A673 (cell line): ENCODE measurements around the gene ARL8A. TPM values are rescaled to one million over a fixed set of nuclear protein-coding genes. Genes with fewer than 3 reads are reported as not detected.
A peak's percentile ranks its signal among the peaks of the same experiment; 100 is the strongest.

Experiments used
- BruUV-seq: library from RNA; stranded (reverse); fragments of 400-500 nt; replicated peaks from 2 replicates; lab custom pipeline; 2021; lab: Mats Ljungman, UMichigan
- CTCF ChIA-PET: fragments of 300-600 bp; sonication (Branson Sonifier 250); formaldehyde crosslinking; loops from one replicate; lab custom pipeline; 2022; ENCODE audit warnings: antibody characterized with exemption; lab: Charles Lee
- POLR2A ChIA-PET: fragments of 300-600 bp; sonication (Branson Sonifier 250); formaldehyde crosslinking; loops from one replicate; lab custom pipeline; 2022; ENCODE audit warnings: antibody characterized with exemption; ENCODE audit not compliant: low non-redundant PET; lab: Charles Lee
- DNase-seq: peaks from one replicate; pipeline ENCODE4 v3.0.0-alpha.2; 2015; ENCODE audit warnings: low spot score
- H3K27ac ChIP-seq: fragments of 200-600 bp; sonication (generic); 2 replicates; pipeline ENCODE4 v1.5.1; 2016; ENCODE audit warnings: mixed run types, low read depth, mild to moderate bottlenecking, mixed read lengths, antibody characterized with exemption, low read length; ENCODE audit not compliant: poor library complexity, severe bottlenecking
- H3K27me3 ChIP-seq: fragments of 200-600 bp; sonication (generic); replicated peaks from 2 replicates; pipeline ENCODE4 v1.6.1; 2017; ENCODE audit warnings: mixed run types, low read depth, mild to moderate bottlenecking, mixed read lengths, antibody characterized with exemption, low read length; ENCODE audit not compliant: insufficient read depth, poor library complexity
- H3K36me3 ChIP-seq: fragments of 200-600 bp; sonication (generic); 2 replicates; pipeline ENCODE4 v1.6.1; 2016; ENCODE audit warnings: mixed run types, mild to moderate bottlenecking, mixed read lengths, antibody characterized with exemption, low read length; ENCODE audit not compliant: insufficient read depth, poor library complexity, severe bottlenecking
- H3K4me1 ChIP-seq: fragments of 200-600 bp; sonication (generic); 2 replicates; pipeline ENCODE4 v1.6.1; 2017; ENCODE audit warnings: mixed run types, mild to moderate bottlenecking, mixed read lengths, antibody characterized with exemption, low read length; ENCODE audit not compliant: insufficient read depth, poor library complexity, severe bottlenecking
- H3K4me3 ChIP-seq: fragments of 200-600 bp; sonication (generic); 2 replicates; pipeline ENCODE4 v1.5.1; 2016; ENCODE audit warnings: low read depth, mixed run types, mild to moderate bottlenecking, mixed read lengths, low read length; ENCODE audit not compliant: poor library complexity, severe bottlenecking
- H3K9me3 ChIP-seq: fragments of 200-600 bp; sonication (generic); 2 replicates; pipeline ENCODE4 v1.6.1; 2016; ENCODE audit warnings: mixed run types, low read depth, mild to moderate bottlenecking, mixed read lengths, antibody characterized with exemption, low read length; ENCODE audit not compliant: poor library complexity, severe bottlenecking
- EZH2 ChIP-seq: fragments of 200-600 bp; sonication (generic); IDR thresholded peaks from 2 replicates; pipeline ENCODE4 v1.6.1; 2017; ENCODE audit warnings: borderline replicate concordance, low read depth, mild to moderate bottlenecking, mixed read lengths, antibody characterized with exemption, low read length; ENCODE audit not compliant: poor library complexity, severe bottlenecking
- intact Hi-C: fragments of 100-400 bp; cut with micrococcal nuclease; formaldehyde crosslinking; loops from one replicate; pipeline ENCODE4 v1.10.0; 2022; ENCODE audit not compliant: unreplicated experiment
- total RNA-seq: library from RNA; stranded (reverse); gene quantifications from 2 replicates; pipeline ENCODE4 v1.2.3, GENCODE V29; 2021
- TF ChIP-seq, protein P1 (sequence below): fragments of 300-800, 200-600 bp; sonication (generic); conservative IDR thresholded peaks from 2 replicates; pipeline ENCODE4 v1.5.1; 2017; ENCODE audit warnings: low read depth, mild to moderate bottlenecking, antibody characterized with exemption, low read length, moderate library complexity, mixed read lengths

Gene ARL8A
- total RNA-seq, 1 experiment from 2014 or later, result 41.9 TPM

DNA sequence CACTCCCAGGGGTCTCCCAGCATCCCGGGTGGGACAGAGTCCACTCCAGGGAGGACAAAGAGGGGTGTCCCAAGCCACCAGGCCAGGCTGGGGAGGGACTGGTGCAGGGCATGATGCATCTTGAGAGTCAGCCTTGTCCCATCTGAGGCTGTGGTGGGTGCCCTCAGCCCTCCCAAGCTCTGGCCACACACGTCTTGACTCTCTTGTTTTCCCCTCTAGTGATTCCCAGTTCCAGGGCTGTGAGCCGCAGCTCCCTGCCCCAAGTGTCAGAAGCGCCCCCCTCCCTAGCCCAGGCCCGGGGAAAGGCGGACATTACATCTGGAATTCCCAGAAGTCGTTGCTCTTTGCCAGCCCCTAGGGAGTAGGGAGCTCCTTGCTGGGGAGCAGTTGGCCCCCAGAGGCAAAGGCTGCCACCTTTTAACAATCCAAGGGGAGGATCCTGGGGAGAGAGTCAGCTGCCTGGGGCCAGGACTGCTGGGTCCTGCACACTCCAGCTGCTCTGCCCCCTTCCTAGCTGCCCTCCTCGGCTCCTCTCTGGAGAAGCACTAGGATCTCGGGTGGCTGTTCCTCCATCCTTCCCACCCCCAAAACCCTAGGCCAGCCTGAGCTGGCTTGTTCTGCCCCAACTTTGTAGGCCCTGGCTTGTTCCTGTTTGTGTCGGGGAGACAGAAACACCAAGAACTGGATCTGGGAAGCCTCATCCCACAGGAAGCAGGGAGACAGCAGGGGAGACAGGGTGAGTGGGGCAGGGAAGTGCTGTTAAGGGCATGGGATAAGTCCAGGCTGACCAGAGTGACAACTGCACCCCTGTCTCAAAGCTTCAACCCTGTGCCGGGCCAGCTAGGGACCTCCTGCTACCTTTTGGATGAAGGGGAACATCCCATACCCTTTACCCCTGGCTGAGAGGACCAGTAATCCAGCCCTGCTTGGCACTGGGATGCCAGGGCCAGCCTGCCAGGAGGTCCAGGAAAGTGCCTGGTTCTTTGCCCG lies 19.0 kb upstream of the ARL8A start:
- ChIA-PET CTCF (interaction anchor here (1.1 kb wide), 1 partner anchor 9 kb away, joined by 3 read pairs; no protein-coding TSS in a partner anchor), POLR2A (no interaction called here)
- Histone ChIP-seq H3K9me3 (no peaks in the 10 kb centered on the region), H3K4me3 (no peak overlapping the region), H3K27me3 (no peaks in the 10 kb centered on the region), H3K4me1 (peaks cover 26% of the 10 kb centered on the region), H3K36me3 (no peaks in the 10 kb centered on the region), H3K27ac (no peak overlapping the region)
- intact Hi-C loops, result no loop called here
- TF ChIP-seq, protein P1, sequence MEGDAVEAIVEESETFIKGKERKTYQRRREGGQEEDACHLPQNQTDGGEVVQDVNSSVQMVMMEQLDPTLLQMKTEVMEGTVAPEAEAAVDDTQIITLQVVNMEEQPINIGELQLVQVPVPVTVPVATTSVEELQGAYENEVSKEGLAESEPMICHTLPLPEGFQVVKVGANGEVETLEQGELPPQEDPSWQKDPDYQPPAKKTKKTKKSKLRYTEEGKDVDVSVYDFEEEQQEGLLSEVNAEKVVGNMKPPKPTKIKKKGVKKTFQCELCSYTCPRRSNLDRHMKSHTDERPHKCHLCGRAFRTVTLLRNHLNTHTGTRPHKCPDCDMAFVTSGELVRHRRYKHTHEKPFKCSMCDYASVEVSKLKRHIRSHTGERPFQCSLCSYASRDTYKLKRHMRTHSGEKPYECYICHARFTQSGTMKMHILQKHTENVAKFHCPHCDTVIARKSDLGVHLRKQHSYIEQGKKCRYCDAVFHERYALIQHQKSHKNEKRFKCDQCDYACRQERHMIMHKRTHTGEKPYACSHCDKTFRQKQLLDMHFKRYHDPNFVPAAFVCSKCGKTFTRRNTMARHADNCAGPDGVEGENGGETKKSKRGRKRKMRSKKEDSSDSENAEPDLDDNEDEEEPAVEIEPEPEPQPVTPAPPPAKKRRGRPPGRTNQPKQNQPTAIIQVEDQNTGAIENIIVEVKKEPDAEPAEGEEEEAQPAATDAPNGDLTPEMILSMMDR, result no peak
- TF ChIP-seq EZH2, result no peak
- no TSS peak for BruUV-seq
- no peak for DNase-seq

DNA sequence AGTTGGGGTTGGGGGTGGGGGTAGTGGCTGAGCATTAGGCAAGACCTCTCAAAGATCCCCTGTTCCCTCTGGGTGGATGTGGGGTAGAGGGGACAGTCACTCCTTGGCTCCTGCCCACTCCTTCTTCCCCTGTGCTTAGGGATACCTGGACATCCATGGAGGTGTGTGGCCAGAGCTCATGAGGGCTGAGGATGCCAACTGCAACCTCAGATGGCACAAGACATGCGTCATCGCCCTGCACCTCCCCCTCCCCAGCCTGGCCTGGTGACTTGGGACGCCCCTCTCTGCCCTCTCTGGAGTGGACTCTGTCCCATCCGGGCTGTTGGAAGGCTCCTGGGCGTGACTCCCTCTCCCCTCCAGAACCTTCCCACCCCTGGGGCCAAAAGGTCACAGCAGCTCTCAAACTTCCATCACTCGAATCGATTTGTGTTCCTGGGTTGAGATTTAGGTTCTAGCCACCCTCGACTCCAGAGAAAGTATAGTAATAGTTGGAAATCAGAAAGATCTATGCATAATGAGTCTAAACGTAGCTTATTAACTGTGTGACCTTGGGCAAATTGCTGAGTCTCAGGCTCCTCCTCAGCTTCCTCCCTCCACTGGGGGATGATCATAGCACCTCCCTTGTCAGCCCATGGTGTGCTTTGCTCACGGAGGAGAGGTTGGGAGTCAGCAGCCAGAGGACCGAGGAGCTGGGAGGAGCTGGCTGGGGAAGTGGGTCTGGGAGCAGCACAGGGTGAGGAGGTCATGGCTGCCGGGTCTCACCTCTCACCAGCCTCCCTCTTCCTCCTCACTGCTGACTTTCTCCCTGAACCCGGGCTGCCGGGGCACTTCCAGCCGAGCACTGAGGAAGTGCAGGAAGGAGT lies 18.1 kb upstream of the ARL8A start:
- intact Hi-C loops, result no loop called here
- POLR2A ChIA-PET, result no interaction called here
- no peak for DNase-seq

DNA sequence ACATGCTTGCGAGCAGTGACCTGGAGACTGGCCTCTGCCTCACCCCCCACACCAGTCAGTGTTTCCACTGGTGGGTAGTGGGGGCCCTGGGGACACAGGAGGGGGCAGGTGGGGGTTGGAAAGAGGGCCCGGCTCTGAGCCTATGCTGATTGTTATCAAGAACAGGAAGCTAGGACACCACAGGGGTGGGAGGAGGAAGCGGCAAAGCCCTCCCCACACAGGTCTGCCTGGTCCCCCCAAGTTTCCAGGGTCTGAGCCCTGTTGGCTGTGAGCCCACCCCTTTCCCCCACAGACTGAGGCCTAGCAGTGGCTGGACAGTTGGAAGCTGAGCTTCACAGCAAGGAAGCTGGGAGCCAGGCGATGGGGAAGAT lies 17.5 kb upstream of the ARL8A start:
- Histone ChIP-seq H3K27me3 (no peaks in the 10 kb centered on the region), H3K36me3 (no peaks in the 10 kb centered on the region), H3K4me3 (no peak overlapping the region), H3K4me1 (peaks cover 19% of the 10 kb centered on the region), H3K9me3 (no peaks in the 10 kb centered on the region), H3K27ac (peak overlapping the region; percentile 23)
- ChIA-PET CTCF (no interaction called here), POLR2A (no interaction called here)
- no peak for DNase-seq
- BruUV-seq, result no TSS peak
- TF ChIP-seq EZH2, result no peak
- TF ChIP-seq, protein P1, result no peak
- intact Hi-C loops, result no loop called here

More for the DNA sequence above, 18.1 kb upstream of the ARL8A start:
- CTCF ChIA-PET, result interaction anchor here (1.1 kb wide), 1 partner anchor 8 kb away, joined by 3 read pairs; no protein-coding TSS in a partner anchor
- Histone ChIP-seq H3K4me3 (no peak overlapping the region), H3K4me1 (peaks cover 20% of the 10 kb centered on the region), H3K9me3 (no peaks in the 10 kb centered on the region), H3K36me3 (no peaks in the 10 kb centered on the region), H3K27ac (no peak overlapping the region), H3K27me3 (no peaks in the 10 kb centered on the region)
- BruUV-seq, result no TSS peak
- no peak for TF ChIP-seq EZH2
- TF ChIP-seq, protein P1, result no peak
